Colonic mucosa (tissue), 4 donors: ENCODE results near the gene BRK1. TPM values are rescaled to one million over a fixed set of nuclear protein-coding genes. Genes with fewer than 3 reads are reported as not detected.
"Not testable (repeated sequence)": the region's sequence is repeated elsewhere in the genome, so short reads cannot be mapped to it uniquely, and the experiment has no call there.

ENCODE experiments used
- DNase-seq: peaks from one replicate; pipeline ENCODE4 v3.0.0-alpha.2; 2020
- H3K27ac ChIP-seq: fragments of 200-600 bp; one replicate; pipeline ENCODE4 v1.8.0; 2021
- H3K27me3 ChIP-seq: fragments of 200-600 bp; one replicate; pipeline ENCODE4 v1.8.0; 2021
- H3K36me3 ChIP-seq: fragments of 200-600 bp; one replicate; pipeline ENCODE4 v1.8.0; 2021
- H3K4me1 ChIP-seq: fragments of 200-600 bp; one replicate; pipeline ENCODE4 v1.8.0; 2021; ENCODE audit warnings: mild to moderate bottlenecking
- H3K4me3 ChIP-seq: fragments of 200-600 bp; one replicate; pipeline ENCODE4 v1.8.0; 2021
- H3K9ac ChIP-seq, 2 donors: one replicate each; pipeline ENCODE4 v1.7.0; 2013; ENCODE audit warnings: control low read depth in 2 of 2, low read depth in 2 of 2, low read length in 2 of 2
- H3K9me3 ChIP-seq: fragments of 200-600 bp; one replicate; pipeline ENCODE4 v1.8.0; 2021
- intact Hi-C: fragments of 100-400 bp; cut with DNase I; formaldehyde crosslinking; loops from one replicate; pipeline ENCODE4 v1.14.1; 2022
- total RNA-seq, 2 donors: library from RNA; stranded (reverse); fragmentation: NEBNext Ultra II Directional in 1 of 2; extraction: Animal tissue kit (Norgen Biotek cat#: 25700) in 1 of 2; gene quantifications; one replicate each; pipeline ENCODE4 v1.2.1, GENCODE V29; 2021
- TF ChIP-seq, protein P1 (sequence below): fragments of 200-600 bp; IDR thresholded peaks from one replicate; pipeline ENCODE4 v1.8.0; 2022; ENCODE audit warnings: antibody characterized with exemption, mild to moderate bottlenecking
- donor health status: healthy.
- donor health status: DM: no; HTN: no; CAD: no.
- donor health status: DM: no; HTN: no; CAD: no.

The BRK1 gene
- total RNA-seq, 2 donors from 2014 or later = 104 to 105 TPM

GRCh38 chr3:10173926-10174435, 58.5 kb downstream of the BRK1 start:
- no peaks in the 10 kb centered on the region for H3K4me1 ChIP-seq
- H3K9ac ChIP-seq = no peak overlapping the region
- no peak for DNase-seq
- no peak overlapping the region for H3K4me3 ChIP-seq
- no peaks in the 10 kb centered on the region for H3K27me3 ChIP-seq
- intact Hi-C loops = no loop called here
- TF ChIP-seq, protein P1, sequence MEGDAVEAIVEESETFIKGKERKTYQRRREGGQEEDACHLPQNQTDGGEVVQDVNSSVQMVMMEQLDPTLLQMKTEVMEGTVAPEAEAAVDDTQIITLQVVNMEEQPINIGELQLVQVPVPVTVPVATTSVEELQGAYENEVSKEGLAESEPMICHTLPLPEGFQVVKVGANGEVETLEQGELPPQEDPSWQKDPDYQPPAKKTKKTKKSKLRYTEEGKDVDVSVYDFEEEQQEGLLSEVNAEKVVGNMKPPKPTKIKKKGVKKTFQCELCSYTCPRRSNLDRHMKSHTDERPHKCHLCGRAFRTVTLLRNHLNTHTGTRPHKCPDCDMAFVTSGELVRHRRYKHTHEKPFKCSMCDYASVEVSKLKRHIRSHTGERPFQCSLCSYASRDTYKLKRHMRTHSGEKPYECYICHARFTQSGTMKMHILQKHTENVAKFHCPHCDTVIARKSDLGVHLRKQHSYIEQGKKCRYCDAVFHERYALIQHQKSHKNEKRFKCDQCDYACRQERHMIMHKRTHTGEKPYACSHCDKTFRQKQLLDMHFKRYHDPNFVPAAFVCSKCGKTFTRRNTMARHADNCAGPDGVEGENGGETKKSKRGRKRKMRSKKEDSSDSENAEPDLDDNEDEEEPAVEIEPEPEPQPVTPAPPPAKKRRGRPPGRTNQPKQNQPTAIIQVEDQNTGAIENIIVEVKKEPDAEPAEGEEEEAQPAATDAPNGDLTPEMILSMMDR = no peak
- no peaks in the 10 kb centered on the region for H3K36me3 ChIP-seq
- no peaks in the 10 kb centered on the region for H3K9me3 ChIP-seq
- peak overlapping the region; percentile 53 for H3K27ac ChIP-seq

DNA sequence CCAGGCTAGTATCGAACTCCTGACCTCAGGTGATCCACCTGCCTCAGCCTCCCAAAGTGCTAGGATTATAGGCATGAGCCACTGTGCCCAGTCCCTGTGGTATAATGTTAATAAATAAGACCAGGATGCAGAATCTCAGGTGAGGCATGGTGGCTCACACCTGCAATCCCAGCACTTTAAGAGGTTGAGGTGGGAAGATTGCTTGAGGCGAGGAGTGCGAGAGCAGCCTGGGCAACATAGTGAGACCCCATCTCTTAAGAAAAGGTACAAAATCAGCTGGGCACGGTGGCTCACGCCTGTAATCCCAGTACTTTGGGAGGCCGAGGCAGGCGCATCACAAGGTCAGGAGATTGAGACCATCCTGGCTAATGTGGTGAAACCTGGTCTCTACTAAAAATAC, 59.9 kb downstream of the BRK1 start:
- H3K9ac ChIP-seq, H3K27me3 ChIP-seq, intact Hi-C loops, H3K36me3 ChIP-seq, DNase-seq, H3K4me1 ChIP-seq, H3K9me3 ChIP-seq, H3K27ac ChIP-seq, H3K4me3 ChIP-seq: not testable (repeated sequence)

DNA sequence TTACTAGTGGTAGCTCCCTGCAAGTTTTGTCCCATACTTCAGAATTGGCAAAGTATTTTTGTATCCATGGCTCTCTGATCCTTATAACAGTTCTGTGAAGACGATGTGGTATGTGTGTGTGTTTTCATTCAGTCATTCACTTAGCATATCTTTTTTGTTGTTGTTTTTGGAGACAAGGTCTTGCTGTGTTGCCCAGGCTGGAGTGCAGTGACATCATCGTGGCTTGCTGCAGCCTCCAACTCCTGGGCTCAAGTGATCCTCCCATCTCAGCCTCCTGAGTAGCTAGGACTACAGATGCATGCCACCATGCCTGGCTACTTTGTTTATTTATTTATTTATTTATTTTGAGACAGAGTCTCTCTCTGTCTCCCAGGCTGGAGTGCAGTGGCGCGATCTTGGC, 60.7 kb downstream of the BRK1 start:
- H3K4me3 ChIP-seq, H3K27me3 ChIP-seq, H3K4me1 ChIP-seq, H3K9ac ChIP-seq, H3K27ac ChIP-seq, intact Hi-C loops, DNase-seq, H3K9me3 ChIP-seq, H3K36me3 ChIP-seq: not testable (repeated sequence)

Other genes starting within 250 kb of the BRK1 start
- gene CIDEC, start 235.4 kb upstream of the BRK1 start, total RNA-seq = 1 to 10 TPM; 4.5 to 8.9 TPM
- 10 to 100 TPM; 43.7 to 51.2 TPM for gene JAGN1, start 225.1 kb upstream of the BRK1 start, total RNA-seq
- gene IL17RE, start 212.8 kb upstream of the BRK1 start, total RNA-seq = 10 to 100 TPM; 66.4 to 71.4 TPM
- 10 to 100 TPM; 21.2 to 26.8 TPM for gene IL17RC, start 198.6 kb upstream of the BRK1 start, total RNA-seq
- 10 to 100 TPM; 23.3 to 40.4 TPM for gene CRELD1, start 181.8 kb upstream of the BRK1 start, total RNA-seq
- gene PRRT3, start 163.3 kb upstream of the BRK1 start, total RNA-seq = 1 to 10 TPM in 1 of 2 donors, under 1 TPM in 1; 0.96 to 1.1 TPM
- 10 to 100 TPM; 80.2 to 85.9 TPM for gene EMC3, start 128.8 kb upstream of the BRK1 start, total RNA-seq
- gene FANCD2, start 89.2 kb upstream of the BRK1 start, total RNA-seq = 10 to 100 TPM in 1 of 2 donors, 1 to 10 TPM in 1; 6.9 to 31.1 TPM
- gene FANCD2OS, start 7.4 kb upstream of the BRK1 start, total RNA-seq = not detected
- 10 to 100 TPM; 35.4 to 40.6 TPM for gene VHL, start 26.1 kb downstream of the BRK1 start, total RNA-seq
- 1 to 10 TPM; 1.0 to 2.6 TPM for gene IRAK2, start 49.2 kb downstream of the BRK1 start, total RNA-seq
- gene TATDN2, start 132.8 kb downstream of the BRK1 start, total RNA-seq = 10 to 100 TPM; 28.9 to 35.3 TPM
- 1 to 10 TPM in 1 of 2 donors, under 1 TPM in 1; 0.67 to 1.1 TPM for gene GHRL, start 177.3 kb downstream of the BRK1 start, total RNA-seq
- gene SEC13, start 205.4 kb downstream of the BRK1 start, total RNA-seq = 100 to 1,000 TPM; 119 to 168 TPM